Measurements from ENCODE around the gene KLHL3.

KLHL3 gene

DNA sequence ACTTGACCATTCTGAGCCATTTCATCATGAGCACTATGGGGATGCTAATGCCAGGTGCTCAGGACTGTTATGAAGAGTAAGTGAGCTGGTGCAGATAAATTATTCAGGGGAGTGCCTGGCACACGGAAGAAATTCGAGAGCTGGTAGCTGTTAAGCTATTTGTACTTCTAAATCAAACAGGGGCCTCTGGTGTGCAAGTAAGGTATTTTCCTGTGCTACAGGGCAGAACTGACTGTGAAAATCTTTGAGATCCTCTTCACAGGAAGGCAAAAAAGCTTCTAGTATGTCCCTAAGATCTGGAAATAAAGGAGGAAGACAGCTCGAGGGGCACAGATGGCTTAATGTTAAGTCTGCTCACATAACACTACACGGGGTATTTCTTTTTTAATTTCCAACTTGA, 130.5 kb downstream of the KLHL3 start:
- DNase-seq: no peak

- DNase-seq: no peak
These were observed 131.4 kb downstream of the KLHL3 start for GRCh38 chr5:137604348-137605095.

- DNase-seq: no peak
These were observed 132.0 kb downstream of the KLHL3 start for GRCh38 chr5:137603891-137604290.

DNA sequence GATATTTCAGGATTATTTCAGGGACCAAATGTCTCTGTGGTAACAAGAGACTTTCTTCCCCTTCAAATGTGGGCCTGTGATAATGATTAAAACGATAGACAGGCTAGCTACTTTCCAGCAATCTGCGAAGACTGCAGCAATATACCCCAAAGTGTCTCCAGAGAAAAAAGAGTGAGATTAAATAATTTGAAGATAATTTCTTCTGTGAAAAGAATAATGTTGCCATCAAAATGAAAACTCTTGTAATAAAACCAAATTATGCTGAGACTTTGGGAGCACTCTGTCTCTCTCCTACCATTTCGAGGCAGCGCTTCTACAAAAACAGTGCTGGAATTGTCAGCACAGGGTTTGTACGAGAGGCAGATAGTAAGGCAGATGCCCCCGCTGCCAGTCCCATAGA, 132.5 kb downstream of the KLHL3 start:
- no peak for DNase-seq

DNA sequence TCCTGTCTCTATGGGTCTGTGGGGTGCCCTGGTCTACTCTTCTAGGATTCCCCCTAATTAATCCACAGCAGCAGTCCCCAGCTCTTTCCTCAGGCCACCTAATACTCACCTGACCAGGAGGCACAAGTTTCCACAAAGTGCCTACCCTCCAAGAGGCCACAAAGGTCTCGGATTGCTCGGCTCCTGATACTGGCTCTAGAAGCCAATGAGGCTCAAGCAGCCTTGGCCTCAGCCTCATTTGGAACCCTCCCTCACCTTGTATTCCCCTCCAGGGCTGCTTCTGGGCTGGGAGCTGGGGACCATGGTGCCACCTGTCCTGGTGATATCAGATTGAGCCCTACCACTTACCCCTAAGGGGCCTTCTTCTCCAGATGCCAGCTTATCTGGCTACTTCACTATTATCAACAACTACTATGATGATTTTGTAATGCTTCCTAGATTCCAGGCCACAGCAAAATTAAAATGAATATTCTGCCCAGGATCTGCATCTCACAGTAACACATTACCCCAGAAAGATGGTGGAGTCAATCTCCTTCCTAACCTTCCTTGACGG, 133.1 kb downstream of the KLHL3 start:
- no peak for DNase-seq

DNA sequence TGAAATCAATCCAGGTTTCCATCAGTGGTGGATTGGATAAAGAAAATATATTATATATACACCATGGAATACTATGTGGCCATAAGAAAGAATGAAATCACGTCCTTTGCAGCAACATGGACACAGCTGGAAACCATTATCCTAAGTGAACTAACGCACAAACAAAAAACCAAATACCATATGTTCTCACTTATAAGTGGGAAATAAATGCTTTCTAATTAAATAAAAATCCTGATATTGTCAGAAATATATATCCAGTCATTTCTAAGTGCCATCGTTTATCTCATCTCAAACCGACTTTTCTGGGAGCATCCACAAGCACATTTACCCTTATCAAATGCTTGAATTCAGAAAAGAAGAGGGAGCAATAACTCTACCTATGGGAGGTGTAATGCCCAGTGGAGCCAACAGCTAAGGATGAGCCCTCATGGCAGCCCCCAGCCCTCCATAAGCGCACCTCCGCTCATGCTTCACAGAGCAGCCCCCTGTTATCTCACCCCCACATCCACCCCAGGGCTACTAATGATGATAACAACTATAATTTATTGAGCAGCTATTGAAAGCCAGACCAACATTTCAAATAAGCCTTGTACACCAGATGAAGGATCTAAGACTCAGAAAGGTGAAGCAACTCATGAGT, 135.0 kb downstream of the KLHL3 start:
- DNase-seq: no peak

DNA sequence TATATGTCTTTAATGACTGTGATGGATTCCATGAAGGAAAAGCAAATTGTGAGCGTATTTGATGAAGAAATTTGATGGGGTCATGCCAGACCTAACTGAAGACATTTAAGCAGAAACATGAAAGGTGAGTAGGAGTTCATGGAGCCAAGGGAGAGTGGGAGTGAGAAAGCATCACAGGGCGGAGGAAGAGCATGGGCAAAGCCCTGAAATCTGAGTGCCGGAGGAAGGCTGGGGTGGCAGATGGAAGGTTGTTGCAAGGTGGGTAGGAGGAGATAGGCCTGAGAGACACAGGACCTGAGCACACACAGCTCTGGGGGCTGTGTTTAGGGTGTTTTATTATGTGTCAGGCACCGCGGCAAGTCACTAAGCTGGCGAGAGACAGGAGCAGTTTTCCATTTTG, 136.4 kb downstream of the KLHL3 start:
- no peak for DNase-seq

DNA sequence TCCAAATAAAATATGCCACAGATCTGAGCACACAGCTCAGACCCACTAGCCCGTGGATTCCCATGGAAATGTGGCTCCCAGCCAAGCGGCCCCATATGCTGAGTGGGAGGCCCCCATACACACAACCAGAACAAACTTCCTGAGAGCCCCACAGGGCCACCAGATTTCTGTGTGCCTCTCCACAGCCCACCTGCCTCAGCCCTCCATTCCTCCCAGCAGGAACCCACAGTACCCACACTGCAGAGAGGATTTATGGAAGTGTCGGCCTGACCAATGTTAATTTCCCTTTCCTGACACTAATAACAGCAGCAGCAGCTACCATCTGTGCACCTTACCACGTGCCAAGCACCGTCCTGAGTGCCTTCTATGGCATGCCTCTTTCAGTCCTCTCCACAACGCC, 137.5 kb downstream of the KLHL3 start:
- no peak for DNase-seq

- no peak for DNase-seq
These were observed 138.9 kb downstream of the KLHL3 start for GRCh38 chr5:137596941-137597340.

DNA sequence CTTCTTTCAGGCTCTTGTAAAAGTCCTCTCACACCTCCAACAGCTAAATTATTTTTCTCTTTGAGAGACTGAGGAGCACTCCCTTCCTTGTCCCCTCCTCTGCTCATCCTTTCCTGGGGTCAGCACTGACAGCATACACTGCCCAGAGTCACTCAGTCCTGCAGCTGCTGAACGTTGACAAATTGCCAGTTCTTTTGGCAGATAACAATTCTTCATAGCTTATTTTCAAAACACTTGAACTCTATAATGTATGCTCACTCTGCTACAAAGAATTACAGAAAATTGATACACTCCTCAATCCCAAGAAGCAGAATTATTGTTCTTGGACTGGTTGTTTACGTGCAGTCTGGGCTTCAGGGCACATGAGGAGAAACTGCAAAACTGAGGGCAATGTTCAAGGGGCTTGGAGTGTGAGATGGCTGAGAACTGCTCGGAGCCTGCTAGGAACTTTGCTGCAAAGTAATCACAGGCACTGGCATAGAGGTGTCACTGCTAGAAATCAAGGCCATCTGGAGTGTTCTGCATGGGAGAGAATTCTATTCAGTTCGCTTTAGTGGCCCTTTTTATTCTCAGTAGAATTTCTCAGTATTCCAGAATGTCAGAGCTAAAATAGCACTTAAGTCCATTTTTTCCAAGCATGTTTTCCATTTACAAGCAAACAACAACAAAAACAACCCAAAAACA, 140.4 kb downstream of the KLHL3 start:
- DNase-seq: peak; percentile 71

GRCh38 chr5:137594717-137595116, 141.2 kb downstream of the KLHL3 start:
- DNase-seq: no peak

GRCh38 chr5:137592317-137592716, 143.6 kb downstream of the KLHL3 start:
- no peak for DNase-seq

GRCh38 chr5:137589185-137589584, 146.7 kb downstream of the KLHL3 start:
- DNase-seq: no peak

DNA sequence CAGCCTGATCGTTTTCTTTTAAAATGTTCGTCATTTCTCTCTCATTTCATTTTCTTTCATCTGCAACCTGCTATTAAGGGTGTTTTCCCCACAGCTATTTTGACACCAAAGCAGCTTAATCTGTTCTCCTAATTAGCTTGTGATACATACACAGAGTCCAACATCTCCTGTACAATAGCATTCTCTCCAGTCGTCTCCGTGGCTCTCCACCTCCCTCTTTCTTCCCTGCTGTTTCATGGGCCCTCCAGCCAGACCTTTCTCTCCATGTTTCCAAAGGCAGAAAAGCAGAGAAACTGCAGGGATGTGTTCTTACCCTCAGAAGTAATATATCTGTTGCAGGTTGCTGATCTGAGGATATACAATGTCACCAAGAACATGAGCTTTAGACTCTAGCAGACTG, 148.0 kb downstream of the KLHL3 start:
- no peak for DNase-seq

DNA sequence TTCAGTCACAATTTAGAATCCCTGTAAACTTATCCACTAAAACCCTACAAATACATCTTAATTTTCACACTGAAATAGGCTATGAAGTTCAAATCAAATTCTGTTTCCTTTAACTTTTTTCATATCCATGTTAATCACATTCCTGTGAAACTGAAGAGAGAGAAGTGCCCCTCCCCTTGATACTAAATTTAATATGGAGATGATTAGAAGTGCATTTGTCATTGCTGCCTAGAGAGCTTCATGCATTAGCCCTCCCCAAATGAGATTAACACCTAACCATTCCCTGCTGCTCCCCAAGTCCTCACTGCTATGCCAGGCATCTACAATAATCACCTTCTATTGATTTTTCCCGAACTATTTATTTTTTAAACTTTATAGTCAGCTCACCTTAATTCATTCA, 151.6 kb downstream of the KLHL3 start:
- no peak for DNase-seq

- DNase-seq: no peak
These were observed 152.8 kb downstream of the KLHL3 start for GRCh38 chr5:137583129-137583528.

GRCh38 chr5:137582218-137582617, 153.7 kb downstream of the KLHL3 start:
- no peak for DNase-seq

DNA sequence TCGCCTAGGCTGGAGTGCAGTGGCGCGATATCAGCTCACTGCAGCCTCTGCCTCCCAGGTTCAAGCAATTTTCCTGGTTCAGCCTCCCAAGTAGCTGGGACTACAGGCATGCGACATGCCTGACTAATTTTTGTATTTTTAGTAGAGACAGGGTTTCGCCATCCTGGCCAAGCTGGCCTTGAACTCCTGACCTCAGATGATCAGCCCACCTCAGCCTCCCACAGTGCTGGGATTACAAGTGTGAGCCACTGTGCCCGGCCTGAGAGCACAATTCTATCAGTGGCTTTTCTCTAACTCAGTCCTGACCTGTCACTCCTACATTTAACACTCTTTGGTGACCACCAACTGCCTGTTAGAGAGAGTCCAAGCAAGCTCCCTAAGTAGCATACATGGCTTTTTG, 154.1 kb downstream of the KLHL3 start:
- no peak for DNase-seq

GRCh38 chr5:137580030-137580429, 155.9 kb downstream of the KLHL3 start:
- no peak for DNase-seq

DNA sequence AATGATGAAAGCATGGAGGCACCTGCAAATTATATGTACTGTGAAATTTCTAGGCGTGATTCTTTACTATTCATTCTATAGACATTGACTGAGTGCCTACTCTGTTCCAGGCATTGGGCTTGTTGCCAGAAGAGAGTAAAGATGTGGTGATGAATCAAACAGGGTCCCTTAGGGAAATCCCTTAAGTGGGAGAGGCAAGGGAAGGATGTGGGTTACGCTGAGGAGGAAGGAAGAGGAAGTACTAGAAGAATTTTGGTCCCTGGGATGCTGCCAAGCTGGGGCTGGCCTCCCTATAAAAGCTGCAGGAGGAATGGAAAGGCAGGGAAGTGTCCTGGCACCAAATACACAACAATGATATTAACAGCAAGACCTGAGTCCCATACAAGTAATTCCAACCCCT, 160.0 kb downstream of the KLHL3 start:
- DNase-seq: no peak

- DNase-seq: no peak
These were observed 160.7 kb downstream of the KLHL3 start for GRCh38 chr5:137575211-137575610.

- DNase-seq: no peak
These were observed 162.5 kb downstream of the KLHL3 start for GRCh38 chr5:137573376-137573775.

GRCh38 chr5:137572042-137572695, 163.7 kb downstream of the KLHL3 start:
- no peak for DNase-seq
